RPMI7951 (cell line): ENCODE results near the gene MASP1. TPM values are rescaled to one million over a fixed set of nuclear protein-coding genes. Genes with fewer than 3 reads are reported as not detected.

Experiments
- DNase-seq: peaks from one replicate; pipeline ENCODE4 v3.0.0-alpha.2; 2012; ENCODE audit warnings: low read depth
- total RNA-seq: library from RNA; depleted of rRNA; stranded (reverse); fragments of >200 nt; shearing (Covaris generic); gene quantifications from 2 replicates; pipeline ENCODE4 v1.2.3, GENCODE V29; 2014; rRNA removed

MASP1 gene
- total RNA-seq, 1 experiment from 2014 or later, result not detected

DNA sequence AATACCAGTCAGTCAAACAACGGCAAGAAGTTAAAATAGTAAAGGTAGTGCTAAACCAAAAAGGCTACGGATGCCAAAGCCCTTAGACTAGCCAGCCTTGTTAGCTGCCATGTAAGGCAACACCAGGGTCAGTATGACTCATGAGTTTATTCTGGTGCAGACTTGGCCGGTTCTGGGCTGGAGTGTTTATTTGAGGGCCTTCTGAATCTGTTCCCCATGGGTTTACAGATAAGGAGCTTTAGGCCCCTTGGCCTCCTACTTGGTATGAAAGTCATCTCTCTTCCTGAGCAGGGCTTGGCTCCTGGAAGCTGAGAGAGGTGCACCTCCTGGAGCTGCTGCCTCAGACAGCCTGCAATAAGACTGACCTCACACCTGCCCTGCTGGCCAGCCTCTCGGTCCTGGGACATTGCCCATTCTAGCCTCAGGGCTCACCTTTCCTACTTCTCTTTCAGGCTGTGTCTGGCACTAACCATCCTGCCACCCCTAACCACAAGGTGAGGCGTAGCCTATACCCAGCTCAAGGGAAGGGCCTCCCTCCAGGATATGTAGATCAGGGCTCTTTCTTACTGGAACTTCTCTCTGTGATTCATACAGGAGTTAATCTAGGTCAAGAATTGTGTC is 104.6 kb downstream of the MASP1 start:
- peak; percentile 31 for DNase-seq

DNA sequence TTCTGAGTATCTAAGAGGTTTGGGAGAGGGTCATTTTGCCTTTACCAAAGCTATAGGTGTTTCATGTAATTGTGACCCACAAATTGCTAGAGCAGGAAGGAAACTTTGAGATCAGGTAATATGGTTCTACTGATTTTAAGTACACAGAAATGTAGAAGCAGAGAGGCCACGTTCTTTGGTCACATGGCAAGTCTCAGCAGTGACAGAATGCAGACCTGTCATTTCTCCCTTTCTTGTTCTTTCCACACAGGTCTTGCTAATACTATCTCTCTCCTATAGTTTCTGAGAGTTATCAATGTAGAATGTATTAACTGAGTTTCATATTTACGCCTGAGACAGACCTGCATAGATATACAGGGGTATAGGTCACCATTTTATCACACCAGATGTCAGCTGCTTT is 105.2 kb downstream of the MASP1 start:
- DNase-seq, result no peak

DNA sequence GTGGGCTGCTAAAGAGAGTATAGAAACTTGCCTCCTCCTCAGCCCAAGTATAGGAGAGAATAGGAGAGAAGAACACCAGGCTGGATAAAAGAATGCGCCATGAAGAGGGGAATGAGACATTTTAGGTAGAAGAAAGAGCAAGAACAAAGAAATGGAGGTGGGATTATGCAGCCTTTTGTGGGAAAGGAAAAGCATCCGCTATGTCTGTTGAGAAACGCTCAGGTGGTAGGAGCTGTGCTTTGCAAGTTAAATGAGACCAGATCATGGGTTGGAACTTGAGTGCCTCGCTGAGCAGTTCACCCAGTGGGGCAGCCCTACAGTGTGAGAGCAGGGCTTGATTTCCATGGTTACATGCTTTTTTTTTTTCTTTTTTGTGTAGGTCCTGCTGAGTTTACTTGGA is 105.8 kb downstream of the MASP1 start:
- DNase-seq, result no peak

Other genes with a start within 250 kb of the MASP1 start
- gene RPL39L, start 152.2 kb downstream of the MASP1 start, total RNA-seq, result 142 and 143 TPM in 2 replicates
- gene RTP1, start 94.3 kb downstream of the MASP1 start, total RNA-seq, result not detected in 2 replicates
- gene RTP4, start 76.6 kb upstream of the MASP1 start, total RNA-seq, result 4.4 and 5.2 TPM in 2 replicates